Measurements from ENCODE around the gene AEBP1. TPM values are rescaled to one million over a fixed set of nuclear protein-coding genes. Genes with fewer than 3 reads are reported as not detected.

AEBP1 gene
- total RNA-seq, 1 donor from 2014 or later = 236 TPM

DNA sequence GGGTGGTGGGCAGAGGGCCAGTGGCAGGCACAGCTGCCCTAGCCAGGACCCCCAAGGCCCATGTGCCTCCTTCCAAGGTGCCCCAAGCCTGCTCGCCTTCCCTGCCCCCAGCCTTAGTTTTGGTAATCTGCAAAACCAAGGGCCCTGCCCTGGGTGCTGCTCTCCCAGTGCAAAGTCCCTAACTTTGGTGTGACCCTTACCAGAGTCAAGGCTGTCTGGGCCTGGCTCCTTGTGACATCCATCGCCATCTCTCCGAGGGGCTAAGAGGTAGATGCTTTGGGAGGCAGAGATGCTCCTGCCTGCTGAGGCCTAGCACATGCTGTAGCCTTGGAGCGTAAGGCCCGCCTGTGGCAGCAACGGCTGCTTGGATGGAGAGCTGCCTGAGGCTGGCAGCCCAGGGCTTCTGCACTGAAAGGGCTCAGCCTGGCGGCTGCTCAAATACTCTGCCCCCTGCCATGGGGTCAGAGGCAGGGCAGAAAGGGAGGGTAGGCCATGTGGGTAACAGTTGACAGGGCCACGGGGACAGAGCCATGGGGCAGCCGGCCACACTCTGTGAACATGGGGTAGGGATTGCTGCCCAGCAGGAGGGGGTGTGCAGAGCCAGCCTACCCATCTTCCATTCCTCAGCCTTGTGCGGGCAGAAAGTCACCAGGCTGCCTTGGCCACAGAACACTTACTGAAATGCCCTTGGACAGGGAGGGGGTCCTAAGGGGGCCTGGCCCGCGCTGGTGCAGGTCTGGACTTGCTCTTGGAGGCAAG is 54.9 kb downstream of the AEBP1 start:
- intact Hi-C loops (cut with DNase I) = no loop called here
- ATAC-seq = peak; percentile 62
- DNase-seq (ENCODE audit: low spot score) = peak; percentile 49

DNA sequence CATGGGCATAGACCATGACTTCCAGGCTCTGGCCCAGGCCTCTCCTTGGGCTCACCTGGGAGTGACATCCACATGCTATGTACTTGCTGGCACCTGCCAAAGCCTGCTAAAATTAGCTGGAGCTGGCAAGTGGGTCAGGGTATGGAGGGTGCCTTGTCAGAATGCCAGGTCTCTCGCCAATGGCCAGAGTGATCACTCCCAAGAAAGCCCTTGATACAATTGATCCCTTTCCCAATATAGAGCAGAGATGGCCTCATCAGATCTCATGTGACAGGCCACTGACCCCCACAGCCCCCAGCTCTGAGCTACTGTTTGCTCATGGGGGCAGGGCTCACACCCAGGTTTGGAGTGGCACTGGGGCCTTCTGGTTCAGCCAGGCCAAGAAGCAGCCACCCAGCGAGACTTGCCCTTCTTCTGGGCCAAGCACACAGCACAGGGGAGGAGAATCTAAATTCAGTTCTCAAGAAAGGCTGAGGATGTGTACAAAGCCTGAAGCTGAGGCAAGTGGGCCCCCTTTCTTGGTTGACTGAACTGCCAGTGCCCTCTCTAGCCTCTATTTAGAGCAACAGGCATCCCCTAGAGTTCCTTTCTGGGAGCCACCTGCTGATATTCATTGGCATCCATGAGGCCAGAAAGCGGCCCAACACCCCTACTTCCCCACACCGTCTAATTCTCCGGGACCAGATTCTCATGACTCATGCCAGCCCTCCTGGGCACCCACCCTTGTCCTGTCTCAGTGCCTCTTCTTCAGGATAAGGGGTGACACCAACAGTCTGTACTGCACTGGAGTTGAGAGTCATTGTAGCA is 55.9 kb downstream of the AEBP1 start:
- ATAC-seq (no peak), DNase-seq (ENCODE audit: low spot score) (peak; percentile 48)
- intact Hi-C loops (cut with DNase I) = no loop called here

DNA sequence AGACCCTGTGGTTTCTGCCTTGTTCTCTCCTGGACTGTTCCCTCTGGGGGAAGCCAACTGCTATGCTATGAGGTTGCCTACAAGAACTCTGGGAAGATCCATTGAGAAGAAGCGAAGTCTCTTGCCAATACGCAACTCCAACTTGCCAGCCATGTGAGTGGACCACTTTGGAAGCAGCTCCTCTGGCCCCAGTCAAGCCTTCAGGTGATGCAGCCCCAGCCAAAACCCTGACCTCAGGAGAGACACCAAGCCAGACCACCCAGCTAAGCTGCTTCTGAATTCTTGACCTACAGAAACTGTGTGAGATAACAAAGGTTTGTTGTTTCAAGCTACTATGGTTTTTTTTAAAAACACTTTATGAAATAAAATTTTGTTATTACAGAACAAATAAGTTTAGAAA is 57.2 kb downstream of the AEBP1 start:
- peak; percentile 31 for DNase-seq (ENCODE audit: low spot score)
- ATAC-seq = no peak
- intact Hi-C loops (cut with DNase I) = no loop called here

GRCh38 chr7:44162179-44162578 is 58.0 kb downstream of the AEBP1 start:
- DNase-seq (ENCODE audit: low spot score) = peak; percentile 56
- intact Hi-C loops (cut with DNase I) = no loop called here
- peak; percentile 47 for ATAC-seq

DNA sequence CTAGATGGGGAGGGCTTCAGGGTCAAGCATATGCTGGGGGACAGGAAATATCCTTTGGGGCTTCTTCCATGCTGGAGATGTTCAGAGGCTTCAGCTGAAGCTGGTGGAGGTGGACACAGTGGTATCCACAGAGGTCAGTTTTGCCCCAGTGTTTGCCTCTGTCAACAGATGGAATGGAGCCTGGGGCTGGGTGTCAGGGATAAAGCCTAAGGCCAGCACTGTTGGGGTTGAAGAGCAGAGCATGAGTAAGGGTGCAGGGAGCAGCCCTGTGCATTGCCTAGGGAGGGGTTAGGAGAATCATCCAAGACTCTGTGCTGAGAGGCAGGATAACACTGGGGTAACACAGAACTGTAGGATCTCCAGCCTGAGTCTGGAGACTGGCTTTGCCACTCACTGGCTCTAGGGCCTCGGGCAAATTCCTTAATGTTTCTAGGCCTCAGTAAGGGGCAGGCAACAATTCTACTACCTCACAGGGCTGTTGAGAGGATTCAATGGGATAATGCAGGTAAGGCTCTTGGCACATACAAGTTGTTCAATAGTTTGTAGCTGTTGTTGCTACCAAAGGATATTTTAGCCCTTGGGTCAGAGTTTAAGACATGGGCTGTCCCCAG is 58.7 kb downstream of the AEBP1 start:
- DNase-seq (ENCODE audit: low spot score) (no peak), ATAC-seq (peak; percentile 10)
- intact Hi-C loops (cut with DNase I) = no loop called here

- DNase-seq (ENCODE audit: low spot score) (no peak), ATAC-seq (no peak)
- intact Hi-C loops (cut with DNase I) = no loop called here
Observed at GRCh38 chr7:44163591-44163990, 59.4 kb downstream of the AEBP1 start.

Small RNA genes within 50 kb of the gene (microRNA-seq; reads per million reads assigned to microRNA genes)
- not detected for gene MIR6838

Other genes with a start within 250 kb of the AEBP1 start
- 38.0 TPM for gene MRPS24, start 234.8 kb upstream of the AEBP1 start, total RNA-seq
- gene URGCP, start 197.7 kb upstream of the AEBP1 start, total RNA-seq = 42.8 TPM
- 19.2 TPM for gene UBE2D4, start 177.9 kb upstream of the AEBP1 start, total RNA-seq
- not detected for gene SPDYE1, start 106.4 kb upstream of the AEBP1 start, total RNA-seq
- 85.1 TPM for gene DBNL, start 59.6 kb upstream of the AEBP1 start, total RNA-seq
- gene PGAM2, start 38.8 kb upstream of the AEBP1 start, total RNA-seq = 0.85 TPM
- 25.6 TPM for gene POLM, start 21.8 kb upstream of the AEBP1 start, total RNA-seq
- 67.0 TPM for gene POLD2, start 19.2 kb downstream of the AEBP1 start, total RNA-seq
- gene MYL7, start 37.0 kb downstream of the AEBP1 start, total RNA-seq = not detected
- gene GCK, start 85.1 kb downstream of the AEBP1 start, total RNA-seq = 1.9 TPM
- 51.2 TPM for gene YKT6, start 96.6 kb downstream of the AEBP1 start, total RNA-seq
- 26.9 TPM for gene CAMK2B, start 221.2 kb downstream of the AEBP1 start, total RNA-seq